Urinary bladder (tissue), 4 donors: Measurements from ENCODE around the gene EHD1. TPM values are rescaled to one million over a fixed set of nuclear protein-coding genes. Genes with fewer than 3 reads are reported as not detected.
A peak's percentile ranks its signal among the peaks of the same experiment; 100 is the strongest.
"Not testable (repeated sequence)": the region's sequence is repeated elsewhere in the genome, so short reads cannot be mapped to it uniquely, and the experiment has no call there.

Source experiments
- DNase-seq: peaks from one replicate; pipeline ENCODE4 v3.0.0-alpha.2; 2015; ENCODE audit errors: extremely low spot score
- H3K27ac ChIP-seq: one replicate; pipeline ENCODE4 v1.5.1; 2013; ENCODE audit warnings: low read depth, mild to moderate bottlenecking, moderate library complexity
- H3K36me3 ChIP-seq: one replicate; pipeline ENCODE4 v1.6.1; 2013; ENCODE audit warnings: mild to moderate bottlenecking, moderate library complexity; ENCODE audit not compliant: insufficient read depth
- H3K4me1 ChIP-seq: one replicate; pipeline ENCODE4 v1.6.1; 2013; ENCODE audit warnings: mild to moderate bottlenecking, moderate library complexity; ENCODE audit not compliant: insufficient read depth
- H3K4me3 ChIP-seq: one replicate; pipeline ENCODE4 v1.5.1; 2013; ENCODE audit warnings: low read depth, low read length
- WGBS: extraction: QIAGEN DNeasy Blood & Tissue Kit; methylation state at CpG from one replicate; pipeline ENCODE4 v1.1.7; 2013; 5-methylcytosine and 5-hydroxymethylcytosine counted together
- polyA plus RNA-seq: library from polyadenylated mRNA; stranded (reverse); fragments of 200-250 nt; gene quantifications from one replicate; pipeline ENCODE4 v1.2.3, GENCODE V29; 2013
- total RNA-seq: library from RNA; depleted of rRNA; stranded (reverse); fragments of >200 nt; gene quantifications from one replicate; pipeline ENCODE4 v1.2.3, GENCODE V29; 2014
- donor health status: healthy with polysubstance abuse.
- donor health status: healthy.

The EHD1 gene
- total and polyA plus RNA-seq, 2 donors, result 31.3 to 50.5 TPM

- Histone ChIP-seq H3K36me3 (no peaks in the 10 kb centered on the region), H3K27ac (no peak overlapping the region), H3K4me1 (no peaks in the 10 kb centered on the region), H3K4me3 (no peak overlapping the region)
- no peak for DNase-seq
- 92% methylated on average over 43 of the region's 43 CpGs for WGBS
Observed at GRCh38 chr11:64829536-64830251, 48.7 kb downstream of the EHD1 start.

GRCh38 chr11:64827451-64827839 is 51.0 kb downstream of the EHD1 start:
- no peak for DNase-seq
- Histone ChIP-seq H3K27ac (no peak overlapping the region), H3K4me3 (no peak overlapping the region), H3K4me1 (no peaks in the 10 kb centered on the region), H3K36me3 (no peaks in the 10 kb centered on the region)
- 92% methylated on average over 22 of the region's 22 CpGs for WGBS

DNA sequence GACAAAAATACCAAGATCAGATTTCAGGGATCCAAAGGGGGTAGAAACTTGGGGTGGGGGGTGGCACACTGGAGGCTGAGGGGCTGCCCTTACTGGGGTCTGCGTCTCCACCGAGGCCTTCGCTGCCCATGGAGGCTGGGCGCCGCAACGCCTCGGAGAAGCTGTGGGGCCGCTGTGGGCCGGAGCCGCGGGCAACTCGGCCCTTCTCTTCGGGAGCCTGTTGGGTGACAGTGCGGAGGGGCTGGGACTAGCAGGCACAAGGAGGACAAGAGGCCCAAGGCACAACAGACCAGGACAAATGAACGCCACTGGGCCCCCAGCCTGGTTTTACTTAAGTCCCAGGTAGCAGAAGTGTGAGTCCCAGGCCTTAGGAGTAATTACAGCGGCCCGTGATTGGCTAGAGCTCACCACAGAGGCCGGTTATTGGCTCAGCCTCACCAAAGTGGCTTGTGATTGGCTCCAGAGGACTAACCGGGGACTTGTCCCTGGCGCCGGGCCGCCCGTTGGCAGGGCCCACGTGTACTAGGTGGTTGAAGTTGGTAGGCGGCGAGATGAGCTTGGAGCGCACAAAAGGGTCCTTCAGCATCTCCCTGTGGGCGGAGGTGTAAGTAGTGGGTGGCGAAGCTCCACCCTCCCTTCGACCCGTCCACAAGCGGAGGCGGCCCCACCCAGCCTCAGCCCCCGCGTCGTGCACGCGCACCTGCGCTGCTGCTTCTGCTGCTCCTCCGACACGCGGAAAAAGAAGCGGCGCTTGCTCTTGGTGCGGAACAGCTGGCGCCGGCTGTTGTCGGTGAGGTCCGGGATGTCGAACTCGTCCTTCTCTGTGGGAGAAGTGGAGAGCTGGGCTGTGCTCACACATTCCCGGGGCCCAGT is 51.6 kb downstream of the EHD1 start:
- DNase-seq, result no peak
- WGBS, result 92% methylated on average over 52 of the region's 52 CpGs
- H3K27ac ChIP-seq, result no peak overlapping the region
- H3K36me3 ChIP-seq, result no peaks in the 10 kb centered on the region
- H3K4me3 ChIP-seq, result no peak overlapping the region
- H3K4me1 ChIP-seq, result no peaks in the 10 kb centered on the region

GRCh38 chr11:64826062-64826461 is 52.4 kb downstream of the EHD1 start:
- 91% methylated on average over 7 of the region's 7 CpGs for WGBS
- Histone ChIP-seq H3K4me3 (no peak overlapping the region), H3K36me3 (no peaks in the 10 kb centered on the region)

GRCh38 chr11:64823568-64824119 is 54.8 kb downstream of the EHD1 start:
- Histone ChIP-seq H3K27ac (no peak overlapping the region), H3K4me3 (no peak overlapping the region), H3K36me3 (no peaks in the 10 kb centered on the region), H3K4me1 (no peaks in the 10 kb centered on the region)
- DNase-seq, result no peak
- 61% methylated on average over 11 of the region's 11 CpGs for WGBS

More at GRCh38 chr11:64826062-64826461, 52.4 kb downstream of the EHD1 start:
- H3K4me1 ChIP-seq, result no peaks in the 10 kb centered on the region
- DNase-seq, result no peak
- H3K27ac ChIP-seq, result no peak overlapping the region

DNA sequence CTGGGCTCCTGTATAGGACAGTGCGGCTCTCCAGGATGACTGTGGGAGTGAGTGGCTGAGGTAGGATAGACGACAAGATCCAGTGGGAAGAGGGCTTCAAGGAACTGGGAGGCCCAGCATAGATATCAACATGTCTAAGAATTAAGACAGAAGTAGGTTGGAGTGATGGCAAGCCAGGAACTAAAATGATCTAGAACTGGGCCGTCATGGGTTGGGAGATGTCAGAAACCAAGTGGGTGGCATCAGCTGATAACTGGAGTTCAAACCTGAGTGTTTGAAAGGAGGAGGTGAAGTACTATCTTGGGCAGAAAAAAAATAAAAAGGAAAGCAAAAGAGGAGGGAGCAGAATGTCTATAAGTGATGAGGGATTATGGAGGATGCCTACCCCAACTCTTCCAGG is 60.9 kb downstream of the EHD1 start:
- no peaks in the 10 kb centered on the region for H3K36me3 ChIP-seq
- no peak overlapping the region for H3K27ac ChIP-seq
- 84% methylated on average over 3 of the region's 3 CpGs for WGBS

DNA sequence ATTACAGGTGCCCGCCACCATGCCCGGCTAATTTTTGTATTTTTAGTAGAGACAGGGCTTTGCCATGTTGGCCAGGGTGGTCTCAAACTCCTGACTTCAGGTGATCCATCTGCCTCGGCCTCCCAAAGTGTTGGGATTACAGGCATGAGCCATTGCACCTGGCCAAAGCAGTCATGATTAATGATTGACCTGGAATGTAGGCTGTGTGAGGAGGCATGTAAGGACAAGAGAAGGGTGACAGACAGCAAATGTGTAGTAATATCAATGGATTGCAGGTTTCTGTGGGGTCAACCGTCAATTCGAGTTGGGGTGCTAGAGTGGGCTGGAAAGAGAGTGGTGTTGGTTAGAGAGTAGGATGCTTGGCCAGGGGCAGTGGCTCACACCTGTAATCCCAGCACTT is 63.0 kb downstream of the EHD1 start:
- not testable (repeated sequence) for DNase-seq, H3K27ac ChIP-seq, H3K36me3 ChIP-seq, H3K4me1 ChIP-seq, H3K4me3 ChIP-seq
- 79% methylated on average over 5 of the region's 5 CpGs for WGBS

More for the DNA sequence above, 60.9 kb downstream of the EHD1 start:
- H3K4me3 ChIP-seq, result no peak overlapping the region
- no peak for DNase-seq
- H3K4me1 ChIP-seq, result no peaks in the 10 kb centered on the region

GRCh38 chr11:64814712-64815187 is 63.7 kb downstream of the EHD1 start:
- 51% methylated on average over 7 of the region's 7 CpGs for WGBS
- DNase-seq, result no peak
- H3K36me3 ChIP-seq, result no peaks in the 10 kb centered on the region
- H3K27ac ChIP-seq, result no peak overlapping the region
- no peaks in the 10 kb centered on the region for H3K4me1 ChIP-seq
- no peak overlapping the region for H3K4me3 ChIP-seq

GRCh38 chr11:64813826-64814225 is 64.6 kb downstream of the EHD1 start:
- WGBS, result 87% methylated on average over 5 of the region's 5 CpGs
- Histone ChIP-seq H3K4me1 (no peaks in the 10 kb centered on the region), H3K36me3 (no peaks in the 10 kb centered on the region), H3K27ac (no peak overlapping the region), H3K4me3 (no peak overlapping the region)
- no peak for DNase-seq

DNA sequence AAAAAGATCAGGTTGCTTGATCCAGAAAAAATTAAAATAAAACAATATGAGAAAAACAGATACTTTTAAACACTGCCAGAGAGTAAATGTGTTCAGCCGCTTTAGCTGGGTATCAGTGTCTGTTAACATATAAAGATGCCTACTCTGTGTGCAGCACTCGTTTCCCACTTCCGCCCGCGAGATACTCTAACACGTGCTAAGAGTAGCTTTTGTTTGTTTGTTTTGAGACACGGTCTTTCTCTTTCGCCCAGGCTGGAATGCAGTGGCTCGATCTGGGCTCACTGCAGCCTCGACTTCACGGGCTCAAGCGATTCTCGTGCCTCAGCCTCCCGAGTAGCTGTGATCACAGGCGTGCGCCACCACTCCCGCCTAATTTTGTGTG is 67.5 kb downstream of the EHD1 start:
- Histone ChIP-seq H3K4me1 (no peaks in the 10 kb centered on the region), H3K27ac (no peak overlapping the region), H3K4me3 (peak overlapping the region; percentile 72), H3K36me3 (no peaks in the 10 kb centered on the region)
- DNase-seq, result no peak
- WGBS, result 48% methylated on average over 17 of the region's 17 CpGs

GRCh38 chr11:64810271-64810890 is 68.0 kb downstream of the EHD1 start, which contains the start of gene MEN1:
Gene MEN1, minus strand, starts transcription at chr11:64810551. Its CDS starts 442 bp downstream, at chr11:64810109.
- H3K4me1 ChIP-seq, result no peaks in the 10 kb centered on the region
- H3K27ac ChIP-seq, result peak within 1 kb of the TSS; percentile 68
- peak within 1 kb of the TSS; percentile 72 for H3K4me3 ChIP-seq
- under 1% methylated on average over 46 of the region's 46 CpGs for WGBS
- peak; percentile 91 for DNase-seq
- no peaks in the 10 kb centered on the region for H3K36me3 ChIP-seq

DNA sequence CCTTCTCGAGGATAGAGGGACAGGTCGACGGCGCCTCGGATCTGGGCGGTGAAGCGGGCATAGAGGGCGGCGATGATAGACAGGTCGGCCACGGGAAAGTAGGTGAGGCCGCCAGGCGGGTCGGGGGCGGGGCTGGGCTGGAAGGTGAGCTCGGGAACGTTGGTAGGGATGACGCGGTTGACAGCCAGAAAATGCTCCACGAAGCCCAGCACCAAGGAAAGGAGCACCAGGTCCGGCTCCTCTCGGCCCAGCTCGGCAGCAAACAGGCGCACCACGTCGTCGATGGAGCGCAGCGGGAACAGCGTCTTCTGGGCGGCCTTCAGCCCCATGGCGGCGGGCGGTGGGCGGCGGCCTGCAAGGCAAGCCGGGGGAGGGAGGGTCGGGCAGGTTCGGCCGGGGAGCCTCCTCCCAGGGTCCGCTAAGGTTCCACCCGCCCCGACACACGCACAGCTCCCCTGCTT is 68.6 kb downstream of the EHD1 start:
- Histone ChIP-seq H3K27ac (peak overlapping the region; percentile 68), H3K36me3 (no peaks in the 10 kb centered on the region), H3K4me1 (no peaks in the 10 kb centered on the region), H3K4me3 (peak overlapping the region; percentile 72)
- 3% methylated on average over 44 of the region's 44 CpGs for WGBS
- DNase-seq, result no peak

- Histone ChIP-seq H3K4me1 (no peaks in the 10 kb centered on the region), H3K27ac (no peak overlapping the region), H3K4me3 (no peak overlapping the region), H3K36me3 (no peaks in the 10 kb centered on the region)
- no peak for DNase-seq
- 92% methylated on average over 9 of the region's 9 CpGs for WGBS
Observed at GRCh38 chr11:64805481-64805880, 72.9 kb downstream of the EHD1 start.
